Astrocyte of the spinal cord (primary cell): ENCODE measurements around the gene CSN2.

Experiments
- DNase-seq: peaks from one replicate; pipeline ENCODE4 v3.0.0; 2011; ENCODE audit warnings: low read depth, low spot score
- H3K4me3 ChIP-seq: 2 replicates; pipeline ENCODE4 v1.5.1; 2011; ENCODE audit warnings: low read depth, mild to moderate bottlenecking, low read length, moderate library complexity
- CTCF ChIP-seq: IDR thresholded peaks from 2 replicates; pipeline ENCODE4 v1.5.1; 2012; ENCODE audit warnings: low read depth, mild to moderate bottlenecking, low read length, inconsistent platforms
- in situ Hi-C: cut with HindIII; loops from 2 replicates; pipeline ENCODE4 v1.10.0; 2017; ENCODE audit warnings: low sequenced_read_pairs

The CSN2 gene

GRCh38 chr4:69965628-69966027 lies at the start of gene CSN2:
CSN2 (minus strand) TSS chr4:69965728; CDS start chr4:69960995, 4,733 bp downstream.
- TF ChIP-seq CTCF: no peak

DNA sequence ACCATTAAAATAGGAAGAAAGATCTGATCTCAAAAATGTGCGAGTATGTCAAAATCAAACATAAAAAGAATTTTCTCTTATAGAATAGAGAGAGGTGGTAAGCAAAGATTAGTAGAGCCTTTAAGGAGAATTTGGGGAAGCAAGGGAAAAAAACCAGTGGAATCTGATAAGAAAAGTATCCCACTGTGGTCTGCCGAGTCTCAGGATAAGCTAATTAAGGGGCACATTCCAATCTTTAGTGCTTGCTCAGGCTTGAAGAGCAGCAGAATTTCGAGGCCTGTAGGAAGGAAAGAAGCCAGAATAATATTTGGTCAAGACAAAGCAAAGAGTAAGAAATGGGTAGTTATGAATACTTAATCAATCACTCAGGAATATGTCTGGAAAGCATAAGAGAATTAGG lies 43.2 kb upstream of the CSN2 start:
- DNase-seq: no peak
- TF ChIP-seq CTCF: no peak
- H3K4me3 ChIP-seq: no peak overlapping the region
- in situ Hi-C loops: no loop called here

More at GRCh38 chr4:69965628-69966027, at the start of gene CSN2:
- no peak for DNase-seq
- in situ Hi-C loops: no loop called here
- no peak within 1 kb of the TSS for H3K4me3 ChIP-seq

DNA sequence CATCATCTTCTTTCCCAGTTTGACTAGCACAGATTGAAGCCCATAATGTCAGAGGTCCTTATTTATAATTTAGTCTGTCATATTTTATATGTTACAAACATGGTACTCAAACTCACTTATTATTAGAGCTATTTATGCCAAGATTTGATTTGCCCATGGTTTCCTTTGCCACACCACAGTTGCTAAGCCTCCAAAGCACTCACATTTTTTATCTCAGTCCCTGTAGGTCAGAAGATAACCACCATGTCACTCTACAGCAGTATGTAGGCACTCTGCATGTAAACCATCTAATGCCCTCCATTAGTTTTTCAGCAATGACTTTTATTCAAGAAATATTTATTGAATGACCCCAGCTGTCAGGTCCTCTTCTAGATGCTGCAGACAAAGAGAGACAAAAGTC lies 37.0 kb upstream of the CSN2 start:
- TF ChIP-seq CTCF: no peak
- no peak overlapping the region for H3K4me3 ChIP-seq
- in situ Hi-C loops: no loop called here
- no peak for DNase-seq

- in situ Hi-C loops: no loop called here
- no peak overlapping the region for H3K4me3 ChIP-seq
- no peak for TF ChIP-seq CTCF
- DNase-seq: no peak
Observed at GRCh38 chr4:70000711-70001110, 35.2 kb upstream of the CSN2 start.

DNA sequence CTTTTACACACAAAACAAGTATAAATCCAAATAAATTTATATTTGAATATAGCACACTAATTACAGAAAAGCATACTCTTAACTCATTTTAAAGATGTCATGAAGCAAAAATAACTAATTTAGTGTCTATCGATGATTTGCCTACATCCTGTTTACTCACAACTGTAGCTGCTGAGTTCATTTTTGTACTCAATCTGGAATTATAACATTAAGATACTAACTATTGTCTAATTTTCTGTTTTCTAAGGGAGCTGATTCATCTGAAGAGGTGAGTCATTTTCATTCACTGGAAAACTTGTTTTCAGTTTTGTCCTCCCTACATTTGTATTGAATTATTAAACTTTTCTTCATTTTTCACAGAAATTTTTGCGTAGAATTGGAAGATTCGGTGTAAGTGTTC lies 33.9 kb upstream of the CSN2 start:
- H3K4me3 ChIP-seq: no peak overlapping the region
- peak; percentile 7 for DNase-seq
- in situ Hi-C loops: no loop called here
- TF ChIP-seq CTCF: no peak

- no peak for TF ChIP-seq CTCF
- DNase-seq: no peak
- no peak within 1 kb of the TSS for H3K4me3 ChIP-seq
- in situ Hi-C loops: no loop called here
Observed at GRCh38 chr4:69995526-69996016, 30.0 kb upstream of the CSN2 start, which contains the start of gene STATH. STATH (plus strand) TSS chr4:69995966; CDS start chr4:69998438, 2,472 bp downstream.

DNA sequence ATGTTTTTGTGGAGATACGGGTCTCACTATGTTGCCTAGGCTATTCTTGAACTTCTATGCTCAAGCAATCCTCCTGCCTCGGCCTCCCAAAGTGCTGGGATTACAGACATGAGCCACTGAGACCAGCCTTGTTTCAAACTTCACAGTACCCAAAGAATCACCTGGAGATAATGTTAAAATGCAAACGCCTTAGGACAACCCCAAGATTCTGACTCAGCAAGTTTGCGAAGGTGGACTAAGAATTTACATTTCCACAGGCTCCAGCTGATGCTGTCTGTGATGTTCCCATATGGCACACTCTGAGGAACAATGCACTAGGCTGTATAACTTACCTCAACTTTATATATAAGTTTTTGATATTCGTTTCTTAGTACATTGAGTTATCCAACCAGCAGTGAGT lies 29.3 kb upstream of the CSN2 start:
- in situ Hi-C loops: no loop called here
- no peak overlapping the region for H3K4me3 ChIP-seq
- no peak for TF ChIP-seq CTCF
- DNase-seq: no peak
